Activated B cell treated with CpG ODN at 0.5 μM for 24 hours (primary cell): ENCODE data around the gene CNPPD1. TPM values are rescaled to one million over a fixed set of nuclear protein-coding genes. Genes with fewer than 3 reads are reported as not detected.

Experiments used
- ATAC-seq: fragments of 200-7000 bp; cut with Tn5 transposase; one replicate; pipeline ENCODE4 v1.10.0; 2021; ENCODE audit warnings: low read depth, mild to moderate bottlenecking, moderate library complexity
- CTCF ChIA-PET: fragments of 350-600 bp; sonication (Branson Sonifier 250); formaldehyde crosslinking; loops from one replicate; lab custom pipeline; 2021; ENCODE audit warnings: antibody characterized with exemption; lab: Charles Lee
- POLR2A ChIA-PET: fragments of 350-600 bp; sonication (Branson Sonifier 250); formaldehyde crosslinking; loops from one replicate; lab custom pipeline; 2021; ENCODE audit warnings: antibody characterized with exemption; lab: Charles Lee
- DNase-seq: peaks from one replicate; pipeline ENCODE4 v3.0.0; 2022
- H3K27ac Mint-ChIP-seq: one replicate; pipeline ENCODE4 v1.8.0; 2020; ENCODE audit warnings: mixed read lengths
- H3K27me3 Mint-ChIP-seq: one replicate; pipeline ENCODE4 v1.8.0; 2021; ENCODE audit warnings: mixed read lengths
- H3K36me3 Mint-ChIP-seq: one replicate; pipeline ENCODE4 v1.8.0; 2021; ENCODE audit warnings: low read depth, mixed read lengths
- H3K4me1 Mint-ChIP-seq: one replicate; pipeline ENCODE4 v1.8.0; 2021; ENCODE audit warnings: mixed read lengths
- H3K4me3 Mint-ChIP-seq: one replicate; pipeline ENCODE4 v1.8.0; 2020; ENCODE audit warnings: mild to moderate bottlenecking, mixed read lengths
- H3K9me3 Mint-ChIP-seq: one replicate; pipeline ENCODE4 v1.8.0; 2020; ENCODE audit warnings: mixed read lengths
- intact Hi-C: fragments of 100-400 bp; cut with micrococcal nuclease; formaldehyde crosslinking; loops from one replicate; pipeline ENCODE4 v1.15.1; 2024
- total RNA-seq: library from RNA; stranded (reverse); gene quantifications from 2 replicates; pipeline ENCODE4 v1.2.3, GENCODE V29; 2022
- TF ChIP-seq, protein P1 (sequence below): fragments of 200-600 bp; IDR thresholded peaks from one replicate; pipeline ENCODE4 v1.8.0; 2022; ENCODE audit warnings: antibody characterized with exemption, mild to moderate bottlenecking

Gene CNPPD1
- total RNA-seq, 1 donor from 2014 or later: 144 TPM

GRCh38 chr2:219198974-219199373 lies 22.2 kb upstream of the CNPPD1 start:
- no peak overlapping the region for H3K4me3 Mint-ChIP-seq
- H3K9me3 Mint-ChIP-seq: no peaks in the 10 kb centered on the region
- H3K36me3 Mint-ChIP-seq: no peaks in the 10 kb centered on the region
- ChIA-PET CTCF (no interaction called here), POLR2A (no interaction called here)
- peaks cover 6% of the 10 kb centered on the region for H3K27me3 Mint-ChIP-seq
- no peak overlapping the region for H3K27ac Mint-ChIP-seq
- intact Hi-C loops: no loop called here
- H3K4me1 Mint-ChIP-seq: no peaks in the 10 kb centered on the region
- TF ChIP-seq, protein P1, sequence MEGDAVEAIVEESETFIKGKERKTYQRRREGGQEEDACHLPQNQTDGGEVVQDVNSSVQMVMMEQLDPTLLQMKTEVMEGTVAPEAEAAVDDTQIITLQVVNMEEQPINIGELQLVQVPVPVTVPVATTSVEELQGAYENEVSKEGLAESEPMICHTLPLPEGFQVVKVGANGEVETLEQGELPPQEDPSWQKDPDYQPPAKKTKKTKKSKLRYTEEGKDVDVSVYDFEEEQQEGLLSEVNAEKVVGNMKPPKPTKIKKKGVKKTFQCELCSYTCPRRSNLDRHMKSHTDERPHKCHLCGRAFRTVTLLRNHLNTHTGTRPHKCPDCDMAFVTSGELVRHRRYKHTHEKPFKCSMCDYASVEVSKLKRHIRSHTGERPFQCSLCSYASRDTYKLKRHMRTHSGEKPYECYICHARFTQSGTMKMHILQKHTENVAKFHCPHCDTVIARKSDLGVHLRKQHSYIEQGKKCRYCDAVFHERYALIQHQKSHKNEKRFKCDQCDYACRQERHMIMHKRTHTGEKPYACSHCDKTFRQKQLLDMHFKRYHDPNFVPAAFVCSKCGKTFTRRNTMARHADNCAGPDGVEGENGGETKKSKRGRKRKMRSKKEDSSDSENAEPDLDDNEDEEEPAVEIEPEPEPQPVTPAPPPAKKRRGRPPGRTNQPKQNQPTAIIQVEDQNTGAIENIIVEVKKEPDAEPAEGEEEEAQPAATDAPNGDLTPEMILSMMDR: no peak
- ATAC-seq (no peak), DNase-seq (no peak)

DNA sequence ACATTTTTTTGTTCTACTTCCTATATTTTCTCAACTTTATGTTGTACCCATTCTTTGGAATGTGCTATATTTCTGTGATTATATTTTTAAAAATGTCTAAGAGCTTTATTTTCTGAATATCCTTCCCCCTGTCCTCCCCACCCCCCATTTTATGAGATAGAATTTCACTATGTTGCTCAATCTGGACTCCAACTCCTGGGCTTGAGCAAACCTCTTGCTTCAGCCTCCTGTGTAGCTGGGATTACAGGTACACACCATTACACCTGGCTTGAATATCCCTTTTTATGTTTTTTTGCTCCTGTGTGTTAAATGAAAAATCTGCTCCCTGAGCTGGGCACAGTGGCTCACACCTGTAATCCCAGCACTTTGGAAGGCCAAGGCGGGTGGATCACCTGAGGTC lies 20.7 kb upstream of the CNPPD1 start:
- Mint-ChIP-seq H3K27me3 (peaks cover 6% of the 10 kb centered on the region), H3K27ac (no peak overlapping the region), H3K9me3 (no peaks in the 10 kb centered on the region), H3K4me3 (no peak overlapping the region), H3K4me1 (no peaks in the 10 kb centered on the region), H3K36me3 (no peaks in the 10 kb centered on the region)
- intact Hi-C loops: no loop called here
- ATAC-seq (no peak), DNase-seq (no peak)
- ChIA-PET CTCF (no interaction called here), POLR2A (interaction anchor here (0.7 to 1.4 kb wide), 4 partner anchors 9 to 526 kb away, joined by 3 to 6 read pairs (median 4); partner anchors contain the start of genes RNF25, STK36 and ZFAND2B)
- TF ChIP-seq, protein P1: no peak

DNA sequence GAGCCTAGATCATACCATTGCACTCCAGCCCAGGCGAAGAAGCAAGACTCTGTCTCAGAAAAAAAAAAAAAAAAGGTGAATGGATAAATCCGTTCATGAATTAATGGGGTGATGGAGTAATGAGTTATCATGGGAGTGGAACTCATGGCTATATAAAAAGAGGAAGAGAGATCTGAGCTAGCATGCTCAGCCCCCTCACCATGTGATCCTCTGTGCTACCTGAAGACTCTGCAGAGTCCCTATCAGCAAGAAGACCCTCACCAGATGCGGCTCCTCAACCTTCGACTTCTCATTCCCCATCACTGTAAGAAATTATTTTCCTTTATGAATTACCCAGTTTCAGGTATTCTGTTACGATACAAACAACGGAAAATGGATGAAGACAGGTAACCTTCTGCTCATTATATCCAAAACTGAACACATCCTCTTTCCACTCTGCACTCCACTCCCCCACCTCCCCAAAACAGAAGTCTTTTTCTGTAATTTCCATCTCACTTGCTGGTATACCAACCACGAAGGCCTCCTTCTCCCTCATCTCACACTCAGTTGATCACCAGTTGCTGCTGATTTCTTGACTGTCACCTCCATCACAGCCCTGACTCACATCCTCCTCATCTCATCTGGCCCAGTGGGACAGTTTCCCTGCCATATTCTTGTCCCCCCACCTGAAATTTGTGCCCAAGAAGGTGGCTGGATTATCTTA lies 10.2 kb upstream of the CNPPD1 start:
- TF ChIP-seq, protein P1: no peak
- Mint-ChIP-seq H3K9me3 (no peaks in the 10 kb centered on the region), H3K4me1 (peaks cover 10% of the 10 kb centered on the region), H3K27me3 (no peaks in the 10 kb centered on the region), H3K4me3 (no peak overlapping the region), H3K36me3 (peaks cover 32% of the 10 kb centered on the region), H3K27ac (peak overlapping the region; percentile 46)
- intact Hi-C loops: loop anchor here (1.0 kb wide), 1 partner anchor 9 kb away; the partner anchor contains the start of gene RETREG2
- ChIA-PET POLR2A (interaction anchor here (0.6 kb wide), 1 partner anchor 61 kb away, joined by 7 read pairs; no protein-coding TSS in a partner anchor), CTCF (no interaction called here)
- ATAC-seq (peak; percentile 78), DNase-seq (no peak)

DNA sequence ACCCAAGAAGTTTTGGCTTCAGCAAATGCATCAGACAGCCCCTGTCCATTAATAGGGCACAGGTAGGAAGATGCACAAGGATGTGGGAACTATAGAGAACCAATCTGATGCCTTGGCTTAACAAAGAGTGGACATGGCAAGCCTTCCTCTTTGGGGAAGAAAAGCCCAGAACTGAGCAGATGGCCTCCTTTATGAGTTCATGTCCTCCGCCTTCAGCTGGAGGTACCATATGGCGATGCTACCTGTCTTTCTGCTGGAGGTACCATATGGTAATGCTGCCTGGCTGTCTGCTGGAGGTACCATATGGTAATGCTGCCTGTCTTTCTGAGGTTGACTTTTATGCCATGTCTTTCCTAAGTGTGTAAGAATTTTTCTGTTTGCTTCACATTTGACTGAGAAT lies 7.4 kb upstream of the CNPPD1 start:
- intact Hi-C loops: no loop called here
- DNase-seq (no peak), ATAC-seq (no peak)
- Mint-ChIP-seq H3K27me3 (no peaks in the 10 kb centered on the region), H3K36me3 (peaks cover 55% of the 10 kb centered on the region), H3K9me3 (no peaks in the 10 kb centered on the region), H3K27ac (no peak overlapping the region), H3K4me1 (peaks cover 18% of the 10 kb centered on the region), H3K4me3 (no peak overlapping the region)
- ChIA-PET CTCF (no interaction called here), POLR2A (interaction anchor here (1.0 kb wide), 1 partner anchor 8 kb away, joined by 5 read pairs; no protein-coding TSS in a partner anchor)
- TF ChIP-seq, protein P1: no peak

DNA sequence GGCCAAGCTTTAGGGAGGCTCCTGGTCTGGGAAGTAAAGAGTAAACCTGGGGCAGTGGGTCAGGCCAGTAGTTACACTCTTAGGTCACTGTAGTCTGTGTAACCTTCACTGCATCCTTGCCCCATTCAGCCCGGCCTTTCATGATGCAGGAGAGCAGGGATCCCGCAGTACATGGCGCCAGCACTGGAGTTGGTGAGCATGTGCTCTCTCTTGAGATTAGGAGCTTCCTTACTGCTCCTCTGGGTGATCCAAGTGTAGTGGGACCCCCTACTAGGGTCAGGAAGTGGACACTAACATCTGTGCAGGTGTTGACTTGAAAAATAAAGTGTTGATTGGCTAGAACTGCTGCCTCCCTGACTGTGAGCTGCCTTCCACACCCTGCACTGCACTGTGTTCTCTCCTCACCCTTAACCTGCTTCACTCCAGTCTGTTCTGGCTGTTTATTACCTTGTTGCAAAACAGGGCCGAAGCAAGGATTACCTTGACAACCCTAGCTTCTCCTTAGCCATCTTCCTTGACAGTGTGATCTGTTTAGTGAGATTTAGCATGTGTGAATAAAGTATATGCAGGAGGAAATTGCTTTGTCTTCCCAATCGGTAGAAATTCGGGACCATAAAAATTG lies 6.5 kb upstream of the CNPPD1 start:
- ATAC-seq (no peak), DNase-seq (no peak)
- POLR2A ChIA-PET: interaction anchor here (1.4 to 4.8 kb wide), 3 partner anchors 23 to 70 kb away, joined by 4 to 35 read pairs (median 4); partner anchors contain the start of genes TUBA4A, TUBA4B and ZFAND2B
- CTCF ChIA-PET: no interaction called here
- intact Hi-C loops: no loop called here
- H3K4me3 Mint-ChIP-seq: no peak overlapping the region
- H3K27me3 Mint-ChIP-seq: no peaks in the 10 kb centered on the region
- TF ChIP-seq, protein P1: no peak
- peaks cover 23% of the 10 kb centered on the region for H3K4me1 Mint-ChIP-seq
- no peaks in the 10 kb centered on the region for H3K9me3 Mint-ChIP-seq
- peaks cover 60% of the 10 kb centered on the region for H3K36me3 Mint-ChIP-seq
- H3K27ac Mint-ChIP-seq: no peak overlapping the region
